HG02678 (cell line): ENCODE measurements around the gene CCDC152.
"Not testable (repeated sequence)": the region's sequence is repeated elsewhere in the genome, so short reads cannot be mapped to it uniquely, and the experiment has no call there.

Source experiments
- ATAC-seq: cut with Tn5 transposase; IDR thresholded peaks from one replicate; pipeline ENCODE4 v1.9.1; 2021; ENCODE audit warnings: mild to moderate bottlenecking, moderate library complexity; ENCODE audit not compliant: unreplicated experiment

Gene CCDC152

DNA sequence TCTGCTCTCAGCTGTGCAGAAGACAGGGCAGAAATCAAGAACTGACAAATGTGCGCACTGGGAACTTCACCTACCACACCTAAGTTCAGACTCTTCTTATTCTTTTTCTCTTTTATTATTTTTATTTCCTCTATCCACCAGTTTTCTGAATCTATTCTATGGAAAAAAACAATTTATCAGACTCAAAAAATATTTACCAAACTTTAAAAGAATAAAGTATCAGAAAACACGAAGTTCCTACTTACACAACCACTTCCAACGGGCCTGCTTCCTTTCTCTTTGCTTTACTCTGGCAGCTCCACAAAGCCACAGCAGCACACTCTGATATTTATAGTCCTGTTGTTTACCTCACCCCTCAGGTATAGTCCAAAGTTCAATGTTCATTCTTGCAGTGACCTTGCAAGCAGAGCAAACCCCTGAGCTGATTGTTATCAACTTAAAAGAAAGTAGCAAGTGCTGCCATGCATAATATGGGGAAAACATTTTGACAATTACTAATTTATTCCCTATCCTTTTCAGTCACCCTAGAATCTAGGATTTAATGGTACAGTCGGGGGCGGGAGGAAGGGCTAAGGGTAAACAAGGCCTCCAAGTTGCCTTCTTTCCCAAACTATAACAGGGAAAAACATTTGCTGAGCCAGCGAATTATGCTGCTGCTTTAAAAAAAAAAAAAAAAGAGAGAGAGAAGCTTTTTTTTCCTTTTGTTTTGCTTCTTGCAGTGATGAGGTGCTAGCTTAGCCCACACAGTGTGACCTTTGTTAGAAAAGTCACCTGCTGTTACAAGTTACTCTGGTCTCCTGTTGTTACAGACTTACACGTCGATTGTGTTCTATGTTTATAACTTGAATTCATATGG is 55.2 kb downstream of the CCDC152 start, which contains the start of gene SELENOP:
SELENOP (minus strand) TSS at position 302 of the 856 bp plus-strand sequence. CDS start 3,539 bp downstream, outside the sequence.
- no peak for ATAC-seq

GRCh38 chr5:42812620-42813019 is 56.0 kb downstream of the CCDC152 start:
- ATAC-seq = no peak

DNA sequence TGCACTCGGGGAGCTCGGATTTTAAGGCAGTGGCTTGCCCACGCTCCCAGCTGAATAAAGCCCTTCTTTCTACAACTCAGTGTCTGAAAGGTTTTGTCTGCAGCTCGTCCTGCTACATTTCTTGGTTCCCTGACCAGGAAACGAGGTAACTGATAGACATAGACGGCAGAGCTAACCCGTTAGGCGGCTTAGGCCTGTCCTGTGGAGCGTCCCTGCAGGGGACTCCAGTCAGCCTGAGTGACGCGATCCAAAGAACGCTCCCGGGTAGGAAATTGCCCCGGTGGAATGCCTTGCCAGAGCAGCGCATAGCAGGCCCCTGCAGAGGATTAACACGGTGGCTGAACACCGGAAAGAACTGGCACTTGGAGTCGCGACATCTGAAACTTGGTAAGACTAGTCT is 56.9 kb downstream of the CCDC152 start:
- no peak for ATAC-seq

DNA sequence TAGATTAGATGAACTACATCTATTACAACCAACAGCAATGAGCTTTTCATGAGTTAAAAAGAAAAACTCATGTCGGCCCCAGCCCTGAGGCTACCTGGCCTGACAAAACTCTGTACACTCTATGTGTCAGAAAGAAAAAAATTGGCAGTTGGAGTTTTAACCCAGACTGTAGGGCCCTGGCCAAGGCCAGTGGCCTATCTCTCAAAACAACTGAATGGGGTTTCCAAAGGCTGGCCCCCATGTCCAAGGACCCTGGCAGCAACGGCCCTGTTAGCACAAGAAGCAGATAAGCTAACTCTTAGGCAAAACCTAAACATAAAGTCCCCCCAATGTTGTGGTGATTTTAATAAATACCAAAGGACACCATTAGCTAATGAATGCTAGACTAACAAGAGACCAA is 59.9 kb downstream of the CCDC152 start:
- ATAC-seq = not testable (repeated sequence)

DNA sequence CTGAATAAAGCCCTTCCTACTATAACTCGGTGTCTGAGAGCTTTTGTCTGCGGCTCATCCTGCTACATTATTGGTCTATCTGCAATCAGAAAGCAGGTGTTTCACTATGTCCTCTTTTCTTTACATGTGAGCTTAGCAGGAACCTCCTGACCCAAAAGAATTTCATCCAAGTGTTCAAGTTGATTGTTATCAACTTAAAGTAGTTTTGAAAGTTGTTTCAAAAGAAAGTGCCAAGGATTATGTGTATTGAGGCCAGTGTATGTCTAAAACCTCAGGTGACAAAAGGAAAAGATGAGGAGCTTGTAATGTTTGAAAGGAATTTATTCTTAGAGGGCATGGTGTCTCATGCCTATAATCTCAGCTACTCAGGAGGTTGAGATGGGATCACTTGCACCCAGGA is 63.1 kb downstream of the CCDC152 start:
- no peak for ATAC-seq

DNA sequence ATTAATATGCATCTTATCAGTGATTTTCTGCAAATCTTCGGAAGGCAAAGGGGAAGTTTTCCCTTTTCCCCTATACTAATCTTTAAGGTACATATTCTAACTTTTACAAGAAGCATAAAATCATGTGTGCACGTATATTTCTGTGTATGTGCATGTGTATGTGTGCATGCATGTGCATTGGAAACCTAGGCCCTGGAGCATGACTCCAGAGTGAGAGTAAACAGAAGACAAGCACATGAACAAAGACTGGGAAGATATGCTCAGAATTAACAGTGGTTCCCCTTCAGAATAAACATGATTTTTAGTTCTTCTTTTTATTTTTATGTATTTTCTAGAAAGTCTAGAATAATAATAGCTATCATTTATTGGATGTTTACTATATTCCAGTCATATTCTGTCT is 65.9 kb downstream of the CCDC152 start:
- ATAC-seq = no peak

GRCh38 chr5:42824347-42824976 is 67.8 kb downstream of the CCDC152 start:
- no peak for ATAC-seq

- no peak for ATAC-seq
Measured at GRCh38 chr5:42825422-42826148, 69.0 kb downstream of the CCDC152 start.

DNA sequence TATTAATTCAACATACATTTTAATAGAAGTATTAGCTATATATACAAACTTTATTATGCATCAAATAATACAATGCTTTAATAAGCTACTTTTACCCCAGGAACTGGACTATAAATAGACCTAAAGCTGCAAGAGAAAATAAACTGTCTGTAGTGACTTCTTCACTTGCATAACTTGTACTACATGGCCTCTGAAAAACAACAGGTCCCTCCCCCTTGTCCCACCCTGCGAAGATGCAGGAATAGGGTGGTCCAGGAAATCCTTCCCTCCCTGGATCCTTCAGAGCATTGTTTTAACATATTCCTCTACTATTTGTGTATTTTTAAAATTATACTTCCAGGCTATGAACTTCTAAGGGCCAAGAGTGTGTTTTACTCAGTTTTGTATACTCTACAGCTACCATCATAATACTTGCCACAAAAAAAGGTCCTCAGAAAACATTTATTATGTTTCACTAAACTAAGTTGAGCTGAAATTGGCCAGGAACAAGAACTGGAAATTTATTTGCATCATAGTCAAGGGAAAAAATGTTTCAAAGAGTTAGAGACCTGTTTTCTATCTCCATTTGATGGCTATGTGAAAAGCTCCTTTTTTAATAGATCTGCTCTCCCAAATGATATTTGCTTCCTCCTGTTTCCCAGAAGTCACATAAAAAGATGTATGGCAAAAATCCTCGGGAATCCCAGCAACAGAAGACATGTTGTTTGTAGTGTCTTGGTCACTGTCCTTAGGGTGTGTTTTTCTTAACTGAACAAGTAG is 70.3 kb downstream of the CCDC152 start:
- no peak for ATAC-seq

DNA sequence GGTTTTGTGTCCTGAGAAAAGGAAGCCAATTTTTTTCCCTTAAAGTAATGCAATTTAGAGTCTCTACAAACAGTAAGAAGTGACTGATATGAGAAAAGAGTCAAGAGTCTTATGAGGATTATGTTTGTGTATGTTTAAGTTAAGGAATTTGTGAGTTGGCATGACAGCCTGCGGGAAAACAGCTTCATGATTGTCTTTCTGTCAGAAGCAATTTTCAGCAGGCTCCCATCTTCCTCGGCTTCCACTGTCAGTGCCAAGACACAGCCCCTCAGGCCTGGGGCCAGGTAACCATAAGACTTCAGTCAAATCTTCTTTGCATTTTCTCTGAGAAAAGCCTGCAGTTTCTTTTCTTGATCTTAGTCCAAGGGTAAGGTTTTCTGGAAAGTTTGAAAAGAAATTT is 72.1 kb downstream of the CCDC152 start:
- ATAC-seq = no peak

DNA sequence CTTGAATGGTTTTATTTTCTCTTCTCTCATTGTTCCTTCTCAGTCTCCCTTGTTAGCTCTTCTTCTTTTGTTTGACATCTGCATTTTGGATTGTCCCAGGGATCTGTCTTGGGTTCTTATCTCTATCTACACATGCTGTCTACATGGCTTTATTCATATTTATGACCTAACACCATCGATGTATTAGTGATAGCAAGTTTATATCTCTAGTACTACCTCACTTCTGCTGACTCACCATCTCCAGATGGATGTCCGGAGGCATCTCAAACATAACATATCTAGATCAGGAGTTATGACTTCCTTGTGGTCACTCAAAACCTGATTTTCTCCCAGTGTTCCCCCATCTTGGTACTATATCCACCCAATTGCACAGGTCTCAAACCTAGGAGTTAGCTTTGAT is 74.3 kb downstream of the CCDC152 start:
- ATAC-seq = no peak

DNA sequence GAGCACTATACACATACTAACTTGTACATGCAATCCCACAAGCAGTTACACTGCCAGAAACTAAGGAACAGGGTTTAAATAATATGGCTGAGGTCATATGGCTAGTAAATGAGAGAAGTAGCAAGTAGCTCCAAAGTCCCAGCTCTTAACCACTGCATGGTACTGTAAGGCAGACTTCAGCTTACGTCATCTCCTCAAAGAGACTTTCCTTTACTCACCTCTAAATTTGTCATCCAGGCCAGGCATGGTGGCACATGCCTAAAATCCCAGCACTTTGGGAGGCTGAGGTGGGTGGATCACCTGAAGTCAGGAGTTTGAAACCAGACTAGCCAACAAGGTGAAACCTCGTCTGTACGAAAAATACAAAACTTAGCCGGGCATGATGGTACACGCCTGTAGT is 75.4 kb downstream of the CCDC152 start:
- ATAC-seq = no peak

- ATAC-seq = no peak
Measured at GRCh38 chr5:42836070-42836769, 79.6 kb downstream of the CCDC152 start.

DNA sequence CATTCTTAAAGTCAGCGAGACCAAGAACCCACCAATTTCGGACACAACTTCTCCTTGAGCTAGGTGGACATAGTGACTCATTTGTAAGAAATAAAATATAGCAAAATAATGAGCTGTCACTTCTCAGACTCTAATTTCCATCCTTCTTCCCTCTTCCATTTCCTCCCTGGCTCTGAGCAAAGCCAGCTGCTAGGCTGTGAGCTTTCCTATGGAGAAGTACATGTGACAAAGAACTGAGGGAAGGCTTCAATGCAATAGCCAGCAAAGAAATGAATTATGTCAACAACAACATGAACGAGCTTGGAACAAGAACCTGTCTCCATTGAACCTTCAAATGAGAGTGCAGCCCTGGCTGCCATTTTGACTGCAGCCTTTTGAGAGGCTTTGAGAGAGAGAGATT is 81.0 kb downstream of the CCDC152 start:
- no peak for ATAC-seq

DNA sequence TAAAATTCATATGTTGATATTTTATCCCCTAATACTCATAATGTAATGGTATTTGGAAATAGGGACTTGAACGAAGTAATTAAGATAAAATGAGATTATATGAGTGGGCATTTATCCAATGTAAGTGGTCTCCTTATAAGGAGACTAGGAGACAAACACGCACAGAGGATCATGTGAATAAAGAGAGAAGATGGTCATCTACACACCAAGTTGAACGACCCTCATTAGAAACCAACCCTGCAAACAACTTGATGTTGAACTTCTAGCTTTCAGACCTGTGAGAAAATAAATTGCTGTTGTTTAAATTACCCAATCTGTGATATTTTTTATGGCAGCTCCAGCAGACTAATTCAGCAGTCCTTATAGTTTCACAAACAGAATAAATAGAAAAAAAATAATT is 82.6 kb downstream of the CCDC152 start:
- ATAC-seq = no peak

GRCh38 chr5:42840269-42840668 is 83.7 kb downstream of the CCDC152 start:
- no peak for ATAC-seq

GRCh38 chr5:42840842-42841567 is 84.4 kb downstream of the CCDC152 start:
- no peak for ATAC-seq

DNA sequence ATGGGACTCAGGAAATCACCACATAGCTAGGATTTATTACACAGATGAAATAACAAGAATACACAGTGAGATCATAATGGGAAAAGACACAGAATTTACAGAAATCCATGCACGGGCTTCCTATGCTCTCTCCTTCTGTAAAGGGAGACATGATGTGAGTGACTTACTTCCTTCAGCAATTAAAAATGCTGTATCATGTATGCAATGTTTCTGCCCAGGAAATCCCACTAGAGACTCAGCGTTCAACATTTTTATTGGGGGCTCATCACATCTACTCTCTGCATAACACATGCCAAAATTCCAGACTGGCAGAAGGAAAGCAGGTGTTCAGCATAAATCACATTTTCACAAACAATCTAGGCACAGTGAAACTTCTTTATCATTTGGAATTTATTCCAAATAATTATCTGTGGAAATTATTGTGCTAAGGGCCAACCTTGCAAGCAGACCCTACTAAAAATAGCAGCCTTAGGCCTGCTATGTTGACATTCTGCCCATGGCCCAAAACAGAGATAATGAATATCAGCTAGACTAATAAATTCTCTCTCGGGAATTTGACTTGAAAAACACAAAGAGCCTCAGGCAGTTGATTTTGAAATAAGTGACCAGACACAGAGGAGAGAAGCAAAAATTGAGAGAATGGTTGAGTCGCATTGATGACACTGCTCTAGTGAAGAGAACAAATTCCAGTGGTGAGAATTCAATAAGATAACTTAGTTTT is 86.5 kb downstream of the CCDC152 start:
- ATAC-seq = no peak

DNA sequence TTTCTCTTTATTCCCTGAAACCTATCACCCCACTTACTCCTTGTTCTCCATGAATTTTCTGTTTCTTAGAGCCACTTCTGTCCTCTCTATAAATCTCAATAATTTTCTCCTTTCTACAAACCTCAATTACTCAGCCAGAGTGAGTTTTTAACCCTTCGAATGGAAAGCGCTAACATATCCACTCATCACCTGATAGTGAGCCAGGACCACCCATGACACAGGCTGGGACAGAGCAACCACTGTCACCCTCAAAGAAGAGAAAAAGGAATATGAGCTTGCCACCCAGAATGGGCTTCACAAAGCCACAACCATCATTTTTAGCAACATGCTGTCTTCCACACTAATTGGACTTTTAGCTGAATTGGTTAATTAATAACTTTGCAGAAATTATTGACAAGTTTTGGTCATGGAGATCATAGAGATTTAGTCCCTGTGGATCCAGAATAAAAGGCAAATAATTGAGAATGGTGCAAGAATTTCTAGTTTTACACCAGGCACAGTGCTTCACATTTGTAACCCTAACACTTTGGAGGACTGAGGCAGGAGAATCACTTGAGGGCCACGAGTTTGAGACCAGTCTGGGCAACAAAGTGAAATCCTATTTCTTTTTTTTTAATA is 87.2 kb downstream of the CCDC152 start:
- no peak for ATAC-seq
